SK-N-SH (cell line): ENCODE measurements around the gene KLF2. TPM values are rescaled to one million over a fixed set of nuclear protein-coding genes. Genes with fewer than 3 reads are reported as not detected.

Experiments
- CTCF ChIA-PET: fragments of 300-600, 350-600 bp; formaldehyde crosslinking; extraction: SDS; loops from one replicate; lab custom pipeline; 2021; lab: Yijun Ruan, JAX
- POLR2A ChIA-PET: fragments of 350-600 bp; sonication (Branson Sonifier 250); formaldehyde crosslinking; extraction: SDS; loops from one replicate; lab custom pipeline; 2020; ENCODE audit warnings: antibody characterized with exemption, inconsistent platforms; lab: Yijun Ruan, JAX
- DNase-seq: peaks from one replicate; pipeline ENCODE4 v3.0.0; 2012
- H2AFZ ChIP-seq: fragments of 200-600 bp; sonication (generic); 2 replicates; pipeline ENCODE4 v1.8.1; 2016; ENCODE audit warnings: antibody characterized with exemption, mild to moderate bottlenecking, low read depth
- H3F3A ChIP-seq: fragments of 200-600 bp; sonication (generic); replicated peaks from 2 replicates; pipeline ENCODE3; 2016; ENCODE audit warnings: antibody characterized with exemption, mild to moderate bottlenecking; ENCODE audit not compliant: insufficient read depth
- H3K27ac ChIP-seq, 2 experiments: fragments of 200-500 bp in 1 of 2; fragments of 200-600 bp in 1 of 2; sonication (Bioruptor generic) in 1 of 2; sonication (generic), shearing (Covaris generic) in 1 of 2; 2 replicates each; pipeline versions ENCODE4 v1.5.1 to v1.6.1; 2014 to 2016; ENCODE audit warnings: low read depth in 2 of 2, inconsistent platforms in 1 of 2, low read length in 1 of 2, mild to moderate bottlenecking in 1 of 2, mixed read lengths in 1 of 2
- H3K27me3 ChIP-seq: fragments of 200-600 bp; sonication (generic), shearing (Covaris generic); 2 replicates; pipeline ENCODE4 v1.6.1; 2016; ENCODE audit warnings: mixed run types; ENCODE audit not compliant: insufficient read depth
- H3K36me3 ChIP-seq, 2 experiments: fragments of 200-500 bp in 1 of 2; fragments of 200-600 bp in 1 of 2; sonication (Bioruptor generic) in 1 of 2; sonication (generic) in 1 of 2; replicated peaks in 1 of 2; 2 replicates each; pipeline versions ENCODE3 to v1.5.1; 2014 to 2016; ENCODE audit warnings: low read length in 1 of 2, mild to moderate bottlenecking in 1 of 2; ENCODE audit not compliant: insufficient read depth in 2 of 2, control insufficient read depth in 1 of 2
- H3K4me1 ChIP-seq, 2 experiments: fragments of 200-500 bp in 1 of 2; fragments of 200-600 bp in 1 of 2; sonication (Bioruptor generic) in 1 of 2; sonication (generic), shearing (Covaris generic) in 1 of 2; 2 replicates each; pipeline versions ENCODE4 v1.5.1 to v1.6.1; 2014 to 2016; ENCODE audit warnings: low read depth in 1 of 2, low read length in 1 of 2, mixed run types in 1 of 2; ENCODE audit not compliant: insufficient read depth in 2 of 2, control insufficient read depth in 1 of 2
- H3K4me2 ChIP-seq: fragments of 200-600 bp; sonication (generic), shearing (Covaris generic); 2 replicates; pipeline ENCODE4 v1.6.1; 2017; ENCODE audit warnings: mixed run types
- H3K4me3 ChIP-seq, 2 experiments: fragments of 200-500 bp in 1 of 2; fragments of 200-600 bp in 1 of 2; sonication (Bioruptor generic) in 1 of 2; sonication (generic), shearing (Covaris generic) in 1 of 2; 2 replicates each; pipeline versions ENCODE4 v1.5.1 to v1.8.1; 2014 to 2016; ENCODE audit warnings: low read depth in 2 of 2, inconsistent platforms in 1 of 2, low read length in 1 of 2, mild to moderate bottlenecking in 1 of 2, mixed read lengths in 1 of 2, moderate library complexity in 1 of 2
- H3K79me2 ChIP-seq: fragments of 200-600 bp; sonication (generic); 2 replicates; pipeline ENCODE4 v1.8.1; 2017; ENCODE audit warnings: mild to moderate bottlenecking; ENCODE audit not compliant: insufficient read depth
- H3K9ac ChIP-seq: fragments of 200-600 bp; sonication (generic); 2 replicates; pipeline ENCODE4 v1.6.1; 2017; ENCODE audit warnings: mixed run types
- H3K9me2 ChIP-seq: fragments of 200-600 bp; sonication (generic); 2 replicates; pipeline ENCODE4 v1.6.1; 2017; ENCODE audit warnings: mixed run types
- H3K9me3 ChIP-seq: fragments of 200-600 bp; sonication (generic); 2 replicates; pipeline ENCODE4 v1.6.1; 2017; ENCODE audit warnings: mixed run types, mild to moderate bottlenecking, moderate library complexity
- H4K20me1 ChIP-seq: fragments of 200-600 bp; sonication (generic); 2 replicates; pipeline ENCODE4 v1.6.1; 2017; ENCODE audit warnings: mild to moderate bottlenecking, mixed run types; ENCODE audit not compliant: insufficient read depth
- CTCF ChIP-seq: fragments of 200-600 bp; sonication (generic); IDR thresholded peaks from 2 replicates; pipeline ENCODE4 v1.6.1; 2017; ENCODE audit warnings: antibody characterized with exemption, mild to moderate bottlenecking, moderate library complexity
- EP300 ChIP-seq, 2 experiments: IDR thresholded peaks; 2 replicates each; pipeline versions ENCODE4 v1.4.0 to v1.6.1; 2012; ENCODE audit warnings: borderline replicate concordance in 1 of 2, low read depth in 1 of 2, low read length in 1 of 2
- EZH2phosphoT487 ChIP-seq: fragments of 200-600 bp; sonication (generic); IDR thresholded peaks from 2 replicates; pipeline ENCODE4 v1.6.1; 2017; ENCODE audit warnings: low read depth, mixed run types, mild to moderate bottlenecking, antibody characterized with exemption, moderate library complexity, borderline replicate concordance
- FOSL2 ChIP-seq: IDR thresholded peaks from 2 replicates; pipeline ENCODE4 v1.4.0; 2012; ENCODE audit warnings: low read depth, mild to moderate bottlenecking, moderate library complexity, borderline replicate concordance
- FOXJ3 ChIP-seq: sonication (generic); formaldehyde crosslinking; IDR thresholded peaks from 2 replicates; pipeline ENCODE4 v1.5.1; 2020; ENCODE audit warnings: mild to moderate bottlenecking, missing genetic modification reagents
- GATA2 ChIP-seq: sonication (generic); formaldehyde crosslinking; IDR thresholded peaks from 2 replicates; pipeline ENCODE4 v1.5.0; 2020; ENCODE audit warnings: mild to moderate bottlenecking, missing genetic modification reagents
- JUND ChIP-seq: IDR thresholded peaks from 2 replicates; pipeline ENCODE4 v1.4.0; 2012
- MEF2A ChIP-seq: IDR thresholded peaks from 2 replicates; pipeline ENCODE4 v1.4.0; 2012; ENCODE audit warnings: low read depth, borderline replicate concordance
- MXI1 ChIP-seq: IDR thresholded peaks from 2 replicates; pipeline ENCODE4 v1.6.1; 2012; ENCODE audit warnings: mild to moderate bottlenecking, low read depth, low read length, improper control_type of control experiment
- NFIC ChIP-seq: IDR thresholded peaks from 2 replicates; pipeline ENCODE4 v1.4.0; 2012; ENCODE audit warnings: borderline replicate concordance
- POLR2AphosphoS5 ChIP-seq: IDR thresholded peaks from 2 replicates; pipeline ENCODE4 v1.6.1; 2012; ENCODE audit warnings: low read depth, low read length
- SIN3A ChIP-seq: IDR thresholded peaks from 2 replicates; pipeline ENCODE4 v1.6.1; 2012; ENCODE audit warnings: low read depth, mild to moderate bottlenecking, low read length, moderate library complexity, borderline replicate concordance
- SMC3 ChIP-seq: IDR thresholded peaks from 2 replicates; pipeline ENCODE4 v1.6.1; 2012; ENCODE audit warnings: low read depth, low read length, improper control_type of control experiment
- TEAD4 ChIP-seq: IDR thresholded peaks from 2 replicates; pipeline ENCODE4 v1.4.0; 2012; ENCODE audit warnings: mild to moderate bottlenecking, borderline replicate concordance; ENCODE audit not compliant: insufficient read depth
- YY1 ChIP-seq: IDR thresholded peaks from 2 replicates; pipeline ENCODE4 v1.4.0; 2012; ENCODE audit warnings: low read depth, mild to moderate bottlenecking
- WGBS: methylation state at CpG from one replicate; pipeline ENCODE4 v1.1.6; 2017; ENCODE audit warnings: low lambda C conversion rate; 5-methylcytosine and 5-hydroxymethylcytosine counted together
- polyA plus RNA-seq, 3 experiments: library from polyadenylated mRNA; depleted of rRNA; stranded (reverse); fragments of >200 nt; gene quantifications; 2 replicates each; pipeline ENCODE4 v1.2.3, GENCODE V29; 2012
- TF ChIP-seq, protein P1 (sequence below): IDR thresholded peaks from 2 replicates; pipeline ENCODE4 v1.4.0; 2012; ENCODE audit warnings: low read depth, borderline replicate concordance
- TF ChIP-seq, protein P2 (sequence below): IDR thresholded peaks from 2 replicates; pipeline ENCODE4 v1.4.0; 2012; ENCODE audit warnings: low read depth, borderline replicate concordance
- TF ChIP-seq, protein P3 (sequence below): IDR thresholded peaks from 2 replicates; pipeline ENCODE4 v1.4.0; 2012; ENCODE audit warnings: low read depth
- TF ChIP-seq, protein P4 (sequence below): IDR thresholded peaks from 2 replicates; pipeline ENCODE4 v1.6.1; 2012; ENCODE audit warnings: mild to moderate bottlenecking, low read depth, low read length, moderate library complexity

KLF2 gene
- polyA plus RNA-seq, 1 of the 3 experiments (the other 2 are of a cell fraction), result 6.9 TPM

- no peak for TF ChIP-seq GATA2 (CRISPR knock-in tag)
- no peak for TF ChIP-seq NFIC
- no peak for TF ChIP-seq EZH2phosphoT487
- TF ChIP-seq, protein P1, sequence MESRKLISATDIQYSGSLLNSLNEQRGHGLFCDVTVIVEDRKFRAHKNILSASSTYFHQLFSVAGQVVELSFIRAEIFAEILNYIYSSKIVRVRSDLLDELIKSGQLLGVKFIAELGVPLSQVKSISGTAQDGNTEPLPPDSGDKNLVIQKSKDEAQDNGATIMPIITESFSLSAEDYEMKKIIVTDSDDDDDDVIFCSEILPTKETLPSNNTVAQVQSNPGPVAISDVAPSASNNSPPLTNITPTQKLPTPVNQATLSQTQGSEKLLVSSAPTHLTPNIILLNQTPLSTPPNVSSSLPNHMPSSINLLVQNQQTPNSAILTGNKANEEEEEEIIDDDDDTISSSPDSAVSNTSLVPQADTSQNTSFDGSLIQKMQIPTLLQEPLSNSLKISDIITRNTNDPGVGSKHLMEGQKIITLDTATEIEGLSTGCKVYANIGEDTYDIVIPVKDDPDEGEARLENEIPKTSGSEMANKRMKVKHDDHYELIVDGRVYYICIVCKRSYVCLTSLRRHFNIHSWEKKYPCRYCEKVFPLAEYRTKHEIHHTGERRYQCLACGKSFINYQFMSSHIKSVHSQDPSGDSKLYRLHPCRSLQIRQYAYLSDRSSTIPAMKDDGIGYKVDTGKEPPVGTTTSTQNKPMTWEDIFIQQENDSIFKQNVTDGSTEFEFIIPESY, result no peak
- TF ChIP-seq POLR2AphosphoS5, result no peak
- no peak for TF ChIP-seq YY1
- no peak for TF ChIP-seq MEF2A
- TF ChIP-seq EP300 (IDR thresholded peaks at IDR 0.05; ENCODE audit: borderline replicate concordance in 1 of 2, low read depth in 1 of 2, low read length in 1 of 2), result no peak
- no peak for TF ChIP-seq SMC3
- TF ChIP-seq CTCF, result no peak
- TF ChIP-seq, protein P2, sequence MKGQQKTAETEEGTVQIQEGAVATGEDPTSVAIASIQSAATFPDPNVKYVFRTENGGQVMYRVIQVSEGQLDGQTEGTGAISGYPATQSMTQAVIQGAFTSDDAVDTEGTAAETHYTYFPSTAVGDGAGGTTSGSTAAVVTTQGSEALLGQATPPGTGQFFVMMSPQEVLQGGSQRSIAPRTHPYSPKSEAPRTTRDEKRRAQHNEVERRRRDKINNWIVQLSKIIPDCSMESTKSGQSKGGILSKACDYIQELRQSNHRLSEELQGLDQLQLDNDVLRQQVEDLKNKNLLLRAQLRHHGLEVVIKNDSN, result no peak
- no peak for TF ChIP-seq FOSL2
- TF ChIP-seq TEAD4, result no peak
- TF ChIP-seq SIN3A, result no peak
- TF ChIP-seq JUND, result no peak
- no peak for TF ChIP-seq MXI1
- TF ChIP-seq, protein P3, sequence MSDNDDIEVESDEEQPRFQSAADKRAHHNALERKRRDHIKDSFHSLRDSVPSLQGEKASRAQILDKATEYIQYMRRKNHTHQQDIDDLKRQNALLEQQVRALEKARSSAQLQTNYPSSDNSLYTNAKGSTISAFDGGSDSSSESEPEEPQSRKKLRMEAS, result no peak
- TF ChIP-seq, protein P4, sequence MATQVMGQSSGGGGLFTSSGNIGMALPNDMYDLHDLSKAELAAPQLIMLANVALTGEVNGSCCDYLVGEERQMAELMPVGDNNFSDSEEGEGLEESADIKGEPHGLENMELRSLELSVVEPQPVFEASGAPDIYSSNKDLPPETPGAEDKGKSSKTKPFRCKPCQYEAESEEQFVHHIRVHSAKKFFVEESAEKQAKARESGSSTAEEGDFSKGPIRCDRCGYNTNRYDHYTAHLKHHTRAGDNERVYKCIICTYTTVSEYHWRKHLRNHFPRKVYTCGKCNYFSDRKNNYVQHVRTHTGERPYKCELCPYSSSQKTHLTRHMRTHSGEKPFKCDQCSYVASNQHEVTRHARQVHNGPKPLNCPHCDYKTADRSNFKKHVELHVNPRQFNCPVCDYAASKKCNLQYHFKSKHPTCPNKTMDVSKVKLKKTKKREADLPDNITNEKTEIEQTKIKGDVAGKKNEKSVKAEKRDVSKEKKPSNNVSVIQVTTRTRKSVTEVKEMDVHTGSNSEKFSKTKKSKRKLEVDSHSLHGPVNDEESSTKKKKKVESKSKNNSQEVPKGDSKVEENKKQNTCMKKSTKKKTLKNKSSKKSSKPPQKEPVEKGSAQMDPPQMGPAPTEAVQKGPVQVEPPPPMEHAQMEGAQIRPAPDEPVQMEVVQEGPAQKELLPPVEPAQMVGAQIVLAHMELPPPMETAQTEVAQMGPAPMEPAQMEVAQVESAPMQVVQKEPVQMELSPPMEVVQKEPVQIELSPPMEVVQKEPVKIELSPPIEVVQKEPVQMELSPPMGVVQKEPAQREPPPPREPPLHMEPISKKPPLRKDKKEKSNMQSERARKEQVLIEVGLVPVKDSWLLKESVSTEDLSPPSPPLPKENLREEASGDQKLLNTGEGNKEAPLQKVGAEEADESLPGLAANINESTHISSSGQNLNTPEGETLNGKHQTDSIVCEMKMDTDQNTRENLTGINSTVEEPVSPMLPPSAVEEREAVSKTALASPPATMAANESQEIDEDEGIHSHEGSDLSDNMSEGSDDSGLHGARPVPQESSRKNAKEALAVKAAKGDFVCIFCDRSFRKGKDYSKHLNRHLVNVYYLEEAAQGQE, result no peak
- no peak for TF ChIP-seq FOXJ3 (CRISPR knock-in tag)
Measured at GRCh38 chr19:16369306-16369663, 44.7 kb downstream of the KLF2 start.

More at GRCh38 chr19:16369306-16369663, 44.7 kb downstream of the KLF2 start:
- H2AFZ ChIP-seq, result no peak overlapping the region
- H3K9me2 ChIP-seq, result no peaks in the 10 kb centered on the region
- H3K27me3 ChIP-seq, result no peaks in the 10 kb centered on the region
- H3K4me1 ChIP-seq, result no peaks in the 10 kb centered on the region
- H3K4me2 ChIP-seq, result no peak overlapping the region
- CTCF ChIA-PET, result no interaction called here
- no peak overlapping the region for H3K4me3 ChIP-seq
- no peaks in the 10 kb centered on the region for H3K9me3 ChIP-seq
- POLR2A ChIA-PET, result no interaction called here
- H3K27ac ChIP-seq, result no peak overlapping the region
- H3F3A ChIP-seq, result no peaks in the 10 kb centered on the region
- no peak for DNase-seq
- no peak overlapping the region for H3K9ac ChIP-seq
- peaks cover 3 to 12% of the 10 kb centered on the region in 2 experiments for H3K36me3 ChIP-seq
- H3K79me2 ChIP-seq, result no peaks in the 10 kb centered on the region
- WGBS, result 86% methylated on average over 3 of the region's 3 CpGs
- H4K20me1 ChIP-seq, result no peaks in the 10 kb centered on the region
